ENCODE data around the gene RAD1.

DNA sequence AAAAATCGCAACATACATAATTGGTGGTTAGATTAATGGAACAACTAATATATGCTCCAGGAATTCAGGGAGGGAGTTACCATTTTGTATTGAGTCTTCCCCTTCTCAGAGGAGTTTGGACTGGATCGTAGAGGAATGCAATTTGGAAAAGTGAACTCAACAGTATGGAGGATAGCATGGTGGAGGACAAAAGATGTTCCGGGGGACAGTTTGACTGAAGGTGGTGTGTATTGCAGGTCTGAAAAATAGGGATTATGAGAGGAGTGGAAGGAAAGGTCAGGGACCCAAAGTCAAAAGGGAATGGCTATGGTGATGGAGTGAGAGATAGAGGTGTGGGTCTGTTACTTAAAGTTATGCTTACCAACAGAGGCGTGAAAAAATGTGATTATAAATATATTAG is 15.6 kb upstream of the RAD1 start:
- TF ChIP-seq, protein P1, sequence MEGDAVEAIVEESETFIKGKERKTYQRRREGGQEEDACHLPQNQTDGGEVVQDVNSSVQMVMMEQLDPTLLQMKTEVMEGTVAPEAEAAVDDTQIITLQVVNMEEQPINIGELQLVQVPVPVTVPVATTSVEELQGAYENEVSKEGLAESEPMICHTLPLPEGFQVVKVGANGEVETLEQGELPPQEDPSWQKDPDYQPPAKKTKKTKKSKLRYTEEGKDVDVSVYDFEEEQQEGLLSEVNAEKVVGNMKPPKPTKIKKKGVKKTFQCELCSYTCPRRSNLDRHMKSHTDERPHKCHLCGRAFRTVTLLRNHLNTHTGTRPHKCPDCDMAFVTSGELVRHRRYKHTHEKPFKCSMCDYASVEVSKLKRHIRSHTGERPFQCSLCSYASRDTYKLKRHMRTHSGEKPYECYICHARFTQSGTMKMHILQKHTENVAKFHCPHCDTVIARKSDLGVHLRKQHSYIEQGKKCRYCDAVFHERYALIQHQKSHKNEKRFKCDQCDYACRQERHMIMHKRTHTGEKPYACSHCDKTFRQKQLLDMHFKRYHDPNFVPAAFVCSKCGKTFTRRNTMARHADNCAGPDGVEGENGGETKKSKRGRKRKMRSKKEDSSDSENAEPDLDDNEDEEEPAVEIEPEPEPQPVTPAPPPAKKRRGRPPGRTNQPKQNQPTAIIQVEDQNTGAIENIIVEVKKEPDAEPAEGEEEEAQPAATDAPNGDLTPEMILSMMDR (IDR thresholded peaks at IDR 0.05): no peak
- no peak for TF ChIP-seq POLR2A (IDR thresholded peaks at IDR 0.05)
